ENCODE data around the gene OR11H12. TPM values are rescaled to one million over a fixed set of nuclear protein-coding genes. Genes with fewer than 3 reads are reported as not detected.
"Not testable (repeated sequence)": the region's sequence is repeated elsewhere in the genome, so short reads cannot be mapped to it uniquely, and the experiment has no call there.

Gene OR11H12, protein sequence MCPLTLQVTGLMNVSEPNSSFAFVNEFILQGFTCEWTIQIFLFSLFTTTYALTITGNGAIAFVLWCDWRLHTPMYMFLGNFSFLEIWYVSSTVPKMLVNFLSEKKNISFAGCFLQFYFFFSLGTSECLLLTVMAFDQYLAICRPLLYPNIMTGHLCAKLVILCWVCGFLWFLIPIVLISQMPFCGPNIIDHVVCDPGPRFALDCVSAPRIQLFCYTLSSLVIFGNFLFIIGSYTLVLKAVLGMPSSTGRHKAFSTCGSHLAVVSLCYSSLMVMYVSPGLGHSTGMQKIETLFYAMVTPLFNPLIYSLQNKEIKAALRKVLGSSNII
- polyA plus RNA-seq (not detected in 3 replicates), polyA minus RNA-seq (not detected in 3 replicates)
- not detected for polyA plus RNA-seq (2011; ENCODE audit: low read depth)
- polyA plus RNA-seq (2011; cell fraction: cytosol; rRNA removed), result not detected in 2 replicates
- polyA plus RNA-seq (2011; cell fraction: nucleus; rRNA removed), result not detected in 2 replicates
- not detected in 2 replicates for polyA plus RNA-seq (2012; ENCODE audit: low replicate concordance)
- polyA minus RNA-seq (2011; cell fraction: cytosol; rRNA and poly(A)+ RNA removed), result not detected
- not detected in 2 replicates for polyA minus RNA-seq (2011; cell fraction: nucleus; rRNA and poly(A)+ RNA removed)

DNA sequence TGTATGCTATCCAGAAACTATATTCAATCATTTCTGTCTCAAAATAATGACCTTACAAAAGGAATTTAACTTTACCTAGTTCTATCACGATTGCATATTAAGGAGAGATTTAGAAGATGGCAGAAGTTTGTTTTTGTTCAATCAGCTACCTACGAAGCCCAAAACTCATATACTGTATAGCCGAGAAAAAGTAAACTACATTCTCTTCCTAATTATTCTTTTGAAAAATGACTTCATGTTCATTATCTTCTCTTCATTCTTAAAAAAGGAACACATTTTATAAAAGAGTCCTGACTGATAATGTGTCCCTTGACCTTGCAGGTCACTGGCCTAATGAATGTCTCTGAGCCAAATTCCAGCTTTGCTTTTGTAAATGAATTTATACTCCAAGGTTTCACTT, at the start of gene OR11H12:
TSS of gene OR11H12 (plus strand) at position 301 of the 400 bp plus-strand sequence. CDS start at position 301, 0 bp downstream.
- H4K20me1 ChIP-seq (ENCODE audit: control insufficient read depth, extremely low read depth, insufficient read depth, low read length); H3K79me2 ChIP-seq (ENCODE audit: control insufficient read depth, insufficient read depth, low read length); H3K27me3 ChIP-seq (ENCODE audit: control insufficient read depth, extremely low read depth, insufficient read depth, low read length); H3K36me3 ChIP-seq (ENCODE audit: control insufficient read depth in 2 of 2, extremely low read depth in 1 of 2, insufficient read depth in 2 of 2, low read length in 2 of 2); H3K4me2 ChIP-seq (ENCODE audit: control insufficient read depth, extremely low read depth, insufficient read depth, low read depth, low read length); H3K27ac ChIP-seq (ENCODE audit: control insufficient read depth, insufficient read depth, low read length); FAIRE-seq; H3K4me3 ChIP-seq (ENCODE audit: control insufficient read depth in 2 of 3, extremely low read depth in 1 of 3, insufficient read depth in 2 of 3, low read depth in 1 of 3, low read length in 3 of 3); DNase-seq (ENCODE audit: low read depth, low spot score); H3K9me1 ChIP-seq (ENCODE audit: control insufficient read depth, extremely low read depth, insufficient read depth, low read length); H3K9me3 ChIP-seq (ENCODE audit: control insufficient read depth, low read depth, low read length); H3K4me1 ChIP-seq (ENCODE audit: control insufficient read depth, extremely low read depth, insufficient read depth, low read length); H3K9ac ChIP-seq (ENCODE audit: control insufficient read depth, extremely low read depth, insufficient read depth, low read length); dilution Hi-C loops (cut with MboI; ENCODE audit: extremely low pct_ligation_motif_present, low sequenced_read_pairs); H2AFZ ChIP-seq (ENCODE audit: control insufficient read depth, low read length): not testable (repeated sequence)

DNA sequence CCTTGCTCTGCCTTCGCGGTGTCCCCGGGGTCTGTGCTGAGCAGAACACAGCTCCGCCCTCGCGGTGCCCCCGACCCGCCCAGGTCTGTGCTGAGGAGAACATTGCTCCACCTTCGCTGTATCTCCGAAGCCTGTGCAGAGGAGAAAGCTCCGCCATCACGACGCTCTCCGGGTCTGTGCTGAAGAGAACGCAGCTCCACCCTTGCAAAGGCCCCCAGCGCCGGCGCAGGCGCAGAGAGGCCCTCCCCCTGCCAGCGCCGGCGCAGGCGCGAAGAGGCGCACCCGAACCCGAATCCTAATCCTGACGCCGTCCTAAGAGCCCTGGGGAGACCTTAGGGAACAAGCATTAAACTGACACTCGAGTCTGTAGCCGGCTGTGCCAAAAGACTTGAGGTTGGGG, 18.0 kb upstream of the OR11H12 start:
- H3K36me3 ChIP-seq (ENCODE audit: control insufficient read depth in 2 of 2, extremely low read depth in 1 of 2, insufficient read depth in 2 of 2, low read length in 2 of 2); H3K27ac ChIP-seq (ENCODE audit: control insufficient read depth, insufficient read depth, low read length); H3K4me1 ChIP-seq (ENCODE audit: control insufficient read depth, extremely low read depth, insufficient read depth, low read length); H3K9me1 ChIP-seq (ENCODE audit: control insufficient read depth, extremely low read depth, insufficient read depth, low read length); H2AFZ ChIP-seq (ENCODE audit: control insufficient read depth, low read length); dilution Hi-C loops (cut with MboI; ENCODE audit: extremely low pct_ligation_motif_present, low sequenced_read_pairs); H3K79me2 ChIP-seq (ENCODE audit: control insufficient read depth, insufficient read depth, low read length); H3K4me2 ChIP-seq (ENCODE audit: control insufficient read depth, extremely low read depth, insufficient read depth, low read depth, low read length); H3K4me3 ChIP-seq (ENCODE audit: control insufficient read depth in 2 of 3, extremely low read depth in 1 of 3, insufficient read depth in 2 of 3, low read depth in 1 of 3, low read length in 3 of 3); FAIRE-seq; H3K27me3 ChIP-seq (ENCODE audit: control insufficient read depth, extremely low read depth, insufficient read depth, low read length); H4K20me1 ChIP-seq (ENCODE audit: control insufficient read depth, extremely low read depth, insufficient read depth, low read length); H3K9ac ChIP-seq (ENCODE audit: control insufficient read depth, extremely low read depth, insufficient read depth, low read length); H3K9me3 ChIP-seq (ENCODE audit: control insufficient read depth, low read depth, low read length); DNase-seq (ENCODE audit: low read depth, low spot score): not testable (repeated sequence)

DNA sequence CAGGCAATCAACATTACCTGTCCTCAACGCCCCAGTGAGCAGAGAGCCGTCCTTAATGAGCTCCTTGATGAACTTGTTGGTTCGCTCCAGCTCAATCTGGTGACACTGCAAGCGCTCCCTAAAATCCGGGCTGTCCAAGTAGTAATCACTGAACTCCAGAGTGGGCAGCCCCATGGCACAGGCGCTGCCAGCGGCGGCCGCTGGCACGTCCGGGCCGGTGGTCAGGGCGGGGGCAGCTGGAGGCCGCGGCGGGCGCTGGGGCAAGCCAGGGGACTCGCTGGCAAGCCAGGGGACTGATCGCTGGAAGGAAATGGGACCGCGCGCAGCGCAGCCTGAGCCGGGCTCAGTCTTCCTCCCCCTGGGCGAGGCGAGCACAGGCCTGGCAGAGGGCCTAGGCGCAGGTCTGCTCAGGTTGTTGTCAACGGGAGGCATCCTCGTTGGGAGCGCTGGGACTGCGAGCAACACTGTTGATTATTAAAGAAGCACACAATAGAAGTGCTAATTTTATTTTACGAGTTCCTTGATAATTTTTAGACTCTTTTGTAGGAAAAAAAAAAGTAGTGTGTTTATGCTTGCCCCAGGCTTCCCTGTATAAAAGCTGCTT, 25.8 kb downstream of the OR11H12 start:
- H3K36me3 ChIP-seq (ENCODE audit: control insufficient read depth in 2 of 2, extremely low read depth in 1 of 2, insufficient read depth in 2 of 2, low read length in 2 of 2); DNase-seq (ENCODE audit: low read depth, low spot score); H3K4me1 ChIP-seq (ENCODE audit: control insufficient read depth, extremely low read depth, insufficient read depth, low read length); H3K27me3 ChIP-seq (ENCODE audit: control insufficient read depth, extremely low read depth, insufficient read depth, low read length); H3K27ac ChIP-seq (ENCODE audit: control insufficient read depth, insufficient read depth, low read length); H3K4me2 ChIP-seq (ENCODE audit: control insufficient read depth, extremely low read depth, insufficient read depth, low read depth, low read length); FAIRE-seq; H3K9ac ChIP-seq (ENCODE audit: control insufficient read depth, extremely low read depth, insufficient read depth, low read length); H2AFZ ChIP-seq (ENCODE audit: control insufficient read depth, low read length); H3K9me1 ChIP-seq (ENCODE audit: control insufficient read depth, extremely low read depth, insufficient read depth, low read length); H3K4me3 ChIP-seq (ENCODE audit: control insufficient read depth in 2 of 3, extremely low read depth in 1 of 3, insufficient read depth in 2 of 3, low read depth in 1 of 3, low read length in 3 of 3); dilution Hi-C loops (cut with MboI; ENCODE audit: extremely low pct_ligation_motif_present, low sequenced_read_pairs); H3K79me2 ChIP-seq (ENCODE audit: control insufficient read depth, insufficient read depth, low read length); H4K20me1 ChIP-seq (ENCODE audit: control insufficient read depth, extremely low read depth, insufficient read depth, low read length); H3K9me3 ChIP-seq (ENCODE audit: control insufficient read depth, low read depth, low read length): not testable (repeated sequence)

DNA sequence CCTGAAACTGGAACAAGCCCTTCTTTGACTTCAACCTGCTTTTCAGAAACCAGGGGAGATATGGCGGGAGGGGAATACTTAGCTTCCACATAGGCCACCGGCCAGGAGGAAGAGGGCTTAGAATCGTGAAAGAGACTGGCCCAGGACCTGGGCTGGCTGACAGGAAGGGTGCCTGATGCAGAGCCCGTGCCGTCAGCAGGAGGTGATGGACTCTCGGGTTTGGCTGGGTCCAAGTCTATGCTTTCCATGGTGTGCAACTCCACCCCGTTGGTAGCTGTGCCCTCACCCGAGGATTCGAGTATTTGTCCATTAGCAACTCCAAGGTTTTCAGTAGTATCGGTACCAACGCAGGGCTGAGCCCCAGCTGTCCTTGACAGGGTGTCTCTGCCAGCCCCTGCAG, 35.1 kb downstream of the OR11H12 start:
- H3K27me3 ChIP-seq (ENCODE audit: control insufficient read depth, extremely low read depth, insufficient read depth, low read length); FAIRE-seq; H3K9me1 ChIP-seq (ENCODE audit: control insufficient read depth, extremely low read depth, insufficient read depth, low read length); dilution Hi-C loops (cut with MboI; ENCODE audit: extremely low pct_ligation_motif_present, low sequenced_read_pairs); H3K4me2 ChIP-seq (ENCODE audit: control insufficient read depth, extremely low read depth, insufficient read depth, low read depth, low read length); H3K9ac ChIP-seq (ENCODE audit: control insufficient read depth, extremely low read depth, insufficient read depth, low read length); H3K27ac ChIP-seq (ENCODE audit: control insufficient read depth, insufficient read depth, low read length); H3K9me3 ChIP-seq (ENCODE audit: control insufficient read depth, low read depth, low read length); H4K20me1 ChIP-seq (ENCODE audit: control insufficient read depth, extremely low read depth, insufficient read depth, low read length); DNase-seq (ENCODE audit: low read depth, low spot score); H2AFZ ChIP-seq (ENCODE audit: control insufficient read depth, low read length); H3K4me3 ChIP-seq (ENCODE audit: control insufficient read depth in 2 of 3, extremely low read depth in 1 of 3, insufficient read depth in 2 of 3, low read depth in 1 of 3, low read length in 3 of 3); H3K4me1 ChIP-seq (ENCODE audit: control insufficient read depth, extremely low read depth, insufficient read depth, low read length); H3K79me2 ChIP-seq (ENCODE audit: control insufficient read depth, insufficient read depth, low read length); H3K36me3 ChIP-seq (ENCODE audit: control insufficient read depth in 2 of 2, extremely low read depth in 1 of 2, insufficient read depth in 2 of 2, low read length in 2 of 2): not testable (repeated sequence)

Measured in keratinocyte (primary cell).